CD4-positive, alpha-beta T cell treated with Interferon alpha-2 for 1 hour (primary cell): ENCODE results near the gene ZBTB39.
"Not testable (repeated sequence)": the region's sequence is repeated elsewhere in the genome, so short reads cannot be mapped to it uniquely, and the experiment has no call there.

Experiments
- DNase-seq, 2 donors: peaks; one replicate each; pipeline ENCODE4 v3.0.0-alpha.2; 2020 to 2022

ZBTB39 gene, protein sequence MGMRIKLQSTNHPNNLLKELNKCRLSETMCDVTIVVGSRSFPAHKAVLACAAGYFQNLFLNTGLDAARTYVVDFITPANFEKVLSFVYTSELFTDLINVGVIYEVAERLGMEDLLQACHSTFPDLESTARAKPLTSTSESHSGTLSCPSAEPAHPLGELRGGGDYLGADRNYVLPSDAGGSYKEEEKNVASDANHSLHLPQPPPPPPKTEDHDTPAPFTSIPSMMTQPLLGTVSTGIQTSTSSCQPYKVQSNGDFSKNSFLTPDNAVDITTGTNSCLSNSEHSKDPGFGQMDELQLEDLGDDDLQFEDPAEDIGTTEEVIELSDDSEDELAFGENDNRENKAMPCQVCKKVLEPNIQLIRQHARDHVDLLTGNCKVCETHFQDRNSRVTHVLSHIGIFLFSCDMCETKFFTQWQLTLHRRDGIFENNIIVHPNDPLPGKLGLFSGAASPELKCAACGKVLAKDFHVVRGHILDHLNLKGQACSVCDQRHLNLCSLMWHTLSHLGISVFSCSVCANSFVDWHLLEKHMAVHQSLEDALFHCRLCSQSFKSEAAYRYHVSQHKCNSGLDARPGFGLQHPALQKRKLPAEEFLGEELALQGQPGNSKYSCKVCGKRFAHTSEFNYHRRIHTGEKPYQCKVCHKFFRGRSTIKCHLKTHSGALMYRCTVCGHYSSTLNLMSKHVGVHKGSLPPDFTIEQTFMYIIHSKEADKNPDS

DNA sequence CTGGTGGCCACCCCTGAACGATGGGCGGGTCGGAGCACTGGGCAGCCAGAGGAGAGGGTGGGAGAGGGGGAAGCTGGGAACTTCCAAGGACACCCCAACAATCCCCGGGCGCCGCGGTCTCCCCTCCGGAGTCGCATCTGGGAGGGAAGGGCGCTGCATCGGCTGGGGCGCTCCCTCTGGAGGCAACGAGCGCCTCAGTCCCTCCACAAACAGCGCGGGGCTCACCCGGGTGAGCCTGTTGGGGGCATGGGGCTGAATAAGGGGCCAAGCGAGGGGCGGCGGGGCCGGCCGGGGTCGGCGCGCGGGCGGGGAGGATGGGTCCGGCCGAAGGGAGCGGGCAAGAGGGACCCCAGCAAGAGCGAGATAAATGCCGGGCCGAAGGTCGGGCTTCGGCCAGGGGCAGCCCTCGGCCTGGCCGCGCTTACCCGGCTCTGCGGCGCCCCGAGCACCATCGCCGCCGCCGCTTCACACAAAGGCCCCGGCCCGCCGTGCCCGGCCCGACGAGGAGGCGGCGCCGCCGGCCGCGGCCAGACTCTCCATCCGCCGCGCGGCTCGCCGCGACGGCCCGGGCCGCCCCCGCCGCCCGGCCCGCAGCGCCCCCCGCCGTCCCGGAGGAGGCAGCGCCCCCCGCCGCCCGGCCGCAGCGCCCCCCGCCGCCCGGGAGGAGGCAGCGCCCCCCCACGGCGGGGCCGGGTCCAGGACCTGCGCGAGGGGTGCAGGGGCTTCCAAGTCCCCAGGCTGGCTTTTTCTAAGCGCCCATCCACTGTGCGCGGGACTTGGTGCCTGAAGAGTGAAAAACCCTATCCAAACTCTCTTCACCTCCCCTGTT lies at the start of gene ZBTB39:
Gene ZBTB39 (minus strand): TSS at position 567 of the 829 bp plus-strand sequence. CDS start 1,629 bp downstream, outside the sequence.
- DNase-seq = peak; percentile 61 to 79

DNA sequence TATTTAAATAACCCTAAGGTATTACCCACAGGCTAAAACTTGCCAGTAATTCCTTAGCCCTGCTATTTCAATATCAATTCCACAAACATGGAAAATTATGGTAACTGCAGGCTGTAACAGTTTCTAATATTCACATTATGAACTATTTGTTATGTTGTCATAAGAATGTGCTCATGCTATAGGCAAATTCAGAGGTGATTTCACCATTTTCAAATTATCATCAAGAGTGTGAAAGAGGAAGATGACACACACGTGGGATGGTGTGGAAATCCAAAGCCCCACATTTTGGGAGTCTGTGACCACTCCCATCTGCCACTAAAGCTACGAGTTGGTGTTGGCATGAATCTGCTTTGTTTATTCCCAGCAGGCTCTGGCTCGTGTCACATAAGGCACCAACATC lies 49.5 kb upstream of the ZBTB39 start:
- DNase-seq = peak in 1 of 2 donors; percentile 32

DNA sequence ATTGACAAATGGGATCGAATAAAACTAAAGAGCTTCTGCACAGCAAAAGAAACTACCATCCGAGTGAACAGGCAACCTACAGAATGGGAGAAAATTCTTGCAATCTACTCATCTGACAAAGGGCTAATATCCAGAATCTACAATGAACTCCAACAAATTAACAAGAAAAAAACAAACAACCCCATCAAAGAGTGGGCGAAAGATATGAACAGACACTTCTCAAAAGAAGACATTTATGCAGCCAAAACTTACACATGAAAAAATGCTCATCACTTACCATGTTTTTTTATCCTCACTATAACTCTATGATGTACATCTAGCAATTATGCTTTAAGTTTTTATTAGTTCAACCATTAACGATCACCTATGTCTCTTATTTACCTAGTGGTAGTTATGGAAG lies 47.6 kb upstream of the ZBTB39 start:
- DNase-seq = not testable (repeated sequence)

DNA sequence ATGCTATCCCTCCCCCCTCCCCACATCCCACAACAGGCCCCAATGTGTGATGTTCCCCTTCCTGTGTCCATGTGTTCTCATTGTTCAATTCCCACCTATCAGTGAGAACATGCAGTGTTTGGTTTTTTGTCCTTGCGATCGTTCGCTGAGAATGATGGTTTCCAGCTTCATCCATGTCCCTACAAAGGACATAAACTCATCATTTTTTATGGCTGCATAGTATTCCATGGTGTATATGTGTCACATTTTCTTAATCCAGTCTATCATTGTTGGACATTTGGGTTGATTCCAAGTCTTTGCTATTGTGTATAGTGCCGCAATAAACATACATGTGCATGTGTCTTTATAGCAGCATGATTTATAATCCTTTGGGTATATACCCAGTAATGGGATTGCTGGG lies 46.8 kb upstream of the ZBTB39 start:
- not testable (repeated sequence) for DNase-seq

DNA sequence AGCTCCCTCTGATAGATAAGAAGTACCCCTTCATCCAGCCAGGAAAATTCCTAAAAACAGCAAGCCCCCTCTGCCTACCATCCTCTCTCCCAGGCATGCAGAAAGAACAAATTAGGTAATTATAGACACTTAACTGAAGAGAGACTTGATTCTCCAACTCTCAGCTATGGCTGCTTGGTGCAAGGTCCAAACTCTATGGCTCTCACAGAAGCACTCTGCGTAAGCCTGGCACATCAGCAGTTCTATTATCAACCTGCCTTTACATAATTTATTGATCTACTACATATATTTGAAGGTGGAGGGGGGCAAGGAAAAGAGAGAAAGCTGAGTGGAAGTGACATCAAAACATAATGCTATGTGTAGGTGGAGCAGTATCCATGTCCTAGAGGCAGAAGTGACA lies 44.7 kb upstream of the ZBTB39 start:
- DNase-seq = no peak

DNA sequence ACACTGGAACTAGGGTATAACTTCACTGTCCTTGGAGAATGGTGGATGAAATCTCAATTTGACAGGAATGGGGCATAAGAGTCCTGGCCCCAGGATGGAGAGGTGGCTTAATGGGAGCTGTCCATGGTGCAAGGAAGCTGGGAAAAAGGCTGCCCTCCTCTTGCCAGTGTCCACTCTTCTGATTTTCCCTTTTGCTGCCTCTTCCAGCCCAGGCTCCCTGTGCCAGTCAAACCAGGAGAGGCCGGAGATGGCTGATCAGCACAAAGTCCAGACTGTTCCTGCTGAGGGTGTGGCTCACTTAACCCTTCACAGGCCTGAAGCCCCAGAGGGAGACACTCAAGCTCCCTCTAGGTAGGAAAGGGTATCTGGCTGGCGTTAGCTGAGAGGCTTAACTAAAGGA lies 43.5 kb upstream of the ZBTB39 start, which contains the start of gene MYO1A:
Gene MYO1A (minus strand): TSS at position 240 of the 400 bp plus-strand sequence. CDS start 1,806 bp downstream, outside the sequence.
- no peak for DNase-seq

DNA sequence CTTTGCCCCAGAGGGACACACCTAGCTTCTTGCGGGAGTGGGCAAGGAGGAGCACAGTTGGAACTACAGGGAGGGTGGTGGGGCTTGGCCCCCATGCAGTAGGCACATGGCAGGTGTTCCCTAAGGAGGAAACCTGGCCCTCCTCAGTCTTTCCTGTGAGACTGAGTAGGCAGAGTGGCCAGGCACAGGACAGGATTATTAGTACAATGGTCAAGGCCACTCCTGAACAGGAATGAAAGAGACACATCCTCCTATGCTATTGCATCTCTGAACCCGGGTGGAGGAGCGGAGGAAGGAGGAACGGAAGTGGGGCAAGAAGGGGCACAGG lies 42.7 kb upstream of the ZBTB39 start:
- DNase-seq = no peak

DNA sequence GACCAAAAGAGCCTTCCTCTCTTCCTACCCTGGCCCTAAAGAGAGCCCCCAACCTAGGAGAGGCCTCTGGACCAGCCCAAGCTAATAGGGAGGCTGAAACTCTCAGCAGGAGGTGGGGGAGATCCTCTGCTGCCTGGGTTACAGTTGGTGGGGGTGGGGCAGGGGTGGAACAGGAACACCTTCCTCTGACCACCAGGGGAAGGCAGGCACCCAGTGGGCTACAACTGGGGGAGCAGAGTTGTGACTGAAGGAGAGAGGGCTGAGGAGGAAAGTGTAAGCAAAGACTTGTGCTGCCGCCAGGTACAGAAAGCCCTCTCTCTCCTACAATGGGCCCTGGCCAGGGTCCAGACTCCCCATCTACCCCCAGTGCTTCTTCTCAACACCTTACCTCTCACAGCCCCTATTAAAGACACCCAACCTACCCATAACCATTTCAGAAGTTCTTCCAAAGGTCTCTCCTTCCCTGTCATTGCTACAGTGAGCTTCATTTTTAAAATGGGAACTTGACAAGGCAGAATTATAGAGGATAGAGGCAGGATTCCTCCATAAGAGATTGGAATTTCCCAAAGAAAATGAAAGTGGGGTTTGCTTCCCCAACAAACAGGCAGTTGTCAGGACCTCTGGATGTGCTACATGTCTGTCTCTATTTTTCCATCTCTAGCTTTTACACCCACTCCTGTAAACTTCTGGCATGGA lies 42.2 kb upstream of the ZBTB39 start:
- DNase-seq = no peak

DNA sequence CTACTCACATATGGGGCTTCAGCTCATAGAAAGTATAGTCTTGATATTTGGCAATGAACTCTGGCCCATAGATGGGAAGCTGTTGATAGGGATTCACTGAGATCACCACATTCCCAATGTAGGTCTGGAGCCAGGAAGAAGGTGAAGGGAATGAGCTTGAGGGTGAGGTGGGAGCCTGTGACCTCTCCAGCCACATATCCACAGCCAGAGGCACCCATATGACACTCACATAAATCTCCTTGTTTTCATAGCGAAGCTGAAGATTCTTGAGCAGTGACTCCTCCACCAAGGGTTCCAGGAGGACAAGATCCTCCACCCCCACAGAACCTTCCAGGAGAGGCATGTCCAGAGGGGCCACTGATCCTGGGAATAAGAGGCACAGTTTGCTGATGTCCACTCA lies 41.6 kb upstream of the ZBTB39 start:
- DNase-seq = no peak

DNA sequence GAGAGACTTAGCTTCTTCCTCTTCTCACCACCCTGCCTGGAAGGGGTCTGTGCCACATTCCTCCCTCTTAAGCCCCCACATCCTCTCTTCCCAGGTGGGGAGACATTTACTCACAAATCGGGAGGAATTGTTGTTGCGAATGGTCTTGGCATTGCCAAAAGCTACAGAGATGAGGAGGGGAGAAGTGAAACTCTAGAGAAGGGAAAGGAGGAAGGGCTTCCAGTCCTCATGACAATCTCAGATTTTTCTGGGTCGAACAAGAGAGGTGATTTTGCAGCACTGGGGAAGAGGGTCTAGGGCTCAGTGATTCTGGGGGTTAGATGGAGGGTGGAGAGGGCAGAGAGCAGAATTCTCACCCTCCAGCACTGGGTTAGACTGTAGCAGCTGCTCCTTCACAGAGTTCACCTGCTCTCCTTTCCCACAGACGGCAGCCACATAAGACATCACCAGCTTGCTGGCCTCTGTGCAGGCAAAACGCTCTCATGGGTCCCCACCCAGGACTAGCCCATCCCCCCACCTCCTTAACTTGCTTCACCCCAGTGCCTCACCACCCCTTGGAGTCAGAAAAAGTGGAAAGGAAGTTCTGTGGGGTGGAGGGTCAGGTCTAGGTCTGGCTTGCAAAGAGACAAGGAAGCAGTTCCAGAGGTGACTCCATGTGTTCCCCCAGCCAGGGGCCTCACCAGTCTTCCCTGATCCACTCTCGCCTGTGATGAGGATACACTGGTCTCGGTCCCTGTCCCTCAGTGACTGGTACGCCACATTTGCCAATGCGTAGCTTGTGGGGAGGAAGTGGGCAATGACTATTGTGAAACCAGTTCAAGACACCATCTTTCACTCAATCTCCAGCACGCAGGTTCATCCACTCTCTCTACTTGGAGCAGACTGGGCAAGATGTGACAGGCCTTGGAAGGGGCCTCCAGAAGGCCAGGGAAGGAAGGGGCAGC lies 40.9 kb upstream of the ZBTB39 start:
- DNase-seq = peak; percentile 9 to 47

DNA sequence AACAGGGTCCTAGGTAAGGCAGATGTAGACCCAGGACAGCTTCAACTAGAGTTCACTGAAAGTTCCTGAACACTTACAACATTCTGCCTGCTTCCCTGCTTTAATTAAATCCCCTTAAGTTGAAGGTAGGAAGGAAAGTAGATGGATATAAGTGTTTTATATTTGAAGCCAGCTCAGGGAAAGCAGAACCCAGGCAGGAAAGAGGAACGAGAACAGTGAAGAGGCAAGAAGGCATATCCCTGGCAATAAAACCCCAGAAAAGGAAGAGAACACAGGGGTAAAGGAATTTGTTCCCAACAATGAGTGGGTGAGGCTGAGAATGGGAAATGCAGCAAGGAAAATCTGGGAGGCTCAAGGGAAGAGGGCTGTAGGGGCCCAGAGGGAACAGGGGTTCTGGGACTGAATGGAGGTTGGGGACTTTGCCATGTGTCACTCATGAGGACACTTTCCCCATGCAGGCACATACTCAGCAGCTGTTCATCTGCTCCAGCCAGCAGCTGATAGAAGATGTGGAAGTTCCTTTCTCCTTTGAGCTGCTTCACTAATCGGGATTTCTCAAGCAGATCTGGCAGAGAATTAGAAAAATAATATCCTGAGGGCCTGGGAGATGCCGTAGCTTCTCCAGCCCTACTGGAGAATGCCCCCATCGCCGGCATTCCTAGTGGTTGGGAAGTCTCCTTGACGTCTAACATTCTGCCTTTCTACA lies 39.9 kb upstream of the ZBTB39 start:
- no peak for DNase-seq

DNA sequence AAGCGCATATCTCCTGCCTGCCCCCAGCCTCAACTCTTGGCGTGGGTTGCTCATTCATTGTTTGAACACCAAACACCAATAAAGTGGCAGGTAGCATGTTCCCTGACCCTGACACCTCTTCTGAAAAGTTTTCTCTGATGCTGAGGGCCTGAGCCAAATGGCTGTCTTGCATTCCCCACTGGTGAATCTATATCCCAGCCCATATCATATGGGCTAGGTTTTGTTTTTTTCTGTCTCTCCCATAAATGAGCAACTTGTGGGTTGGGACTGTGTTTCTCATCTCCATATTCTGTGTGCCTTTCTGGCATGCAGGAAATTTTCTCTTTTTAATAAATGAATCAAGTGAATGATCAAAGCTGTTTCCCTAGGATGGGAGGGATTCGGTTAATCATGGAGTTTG lies 38.5 kb upstream of the ZBTB39 start:
- DNase-seq = no peak

DNA sequence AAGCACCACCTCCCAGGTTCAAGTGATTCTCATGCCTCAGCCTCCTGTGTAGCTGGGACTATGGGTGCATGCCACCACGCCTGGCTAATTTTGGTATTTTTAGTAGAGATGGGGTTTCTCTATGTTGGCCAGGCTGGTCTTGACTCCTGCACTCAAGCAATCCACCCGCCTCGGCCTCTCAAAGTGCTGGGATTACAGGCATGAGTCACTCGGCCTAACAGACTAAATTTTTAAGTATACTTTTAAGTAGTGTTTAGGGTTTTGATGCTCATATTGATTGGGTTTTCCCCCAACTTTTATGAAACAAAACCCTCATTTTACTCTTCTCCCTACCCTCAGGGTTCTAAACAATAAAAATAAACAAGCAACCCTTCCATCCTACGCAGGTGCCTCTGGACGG lies 38.1 kb upstream of the ZBTB39 start:
- no peak for DNase-seq

DNA sequence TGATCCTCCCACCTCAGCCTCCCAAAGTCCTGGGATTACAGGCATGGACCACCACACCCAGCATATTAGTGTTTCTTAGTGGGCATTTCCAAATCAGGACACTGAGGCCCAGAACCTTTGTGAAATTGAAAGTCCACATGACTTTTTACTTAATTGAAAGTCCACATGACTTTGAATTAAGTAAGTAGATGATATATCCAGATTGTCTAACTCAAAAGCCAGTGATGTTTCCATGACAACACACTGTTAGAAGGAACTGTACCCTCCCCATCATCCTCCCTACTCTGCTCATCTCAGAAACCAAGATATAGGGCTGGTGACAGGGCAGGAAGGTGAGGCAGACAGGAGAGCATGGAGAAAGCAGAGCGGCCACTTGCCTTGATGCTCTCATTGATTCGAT lies 36.3 kb upstream of the ZBTB39 start:
- no peak for DNase-seq

DNA sequence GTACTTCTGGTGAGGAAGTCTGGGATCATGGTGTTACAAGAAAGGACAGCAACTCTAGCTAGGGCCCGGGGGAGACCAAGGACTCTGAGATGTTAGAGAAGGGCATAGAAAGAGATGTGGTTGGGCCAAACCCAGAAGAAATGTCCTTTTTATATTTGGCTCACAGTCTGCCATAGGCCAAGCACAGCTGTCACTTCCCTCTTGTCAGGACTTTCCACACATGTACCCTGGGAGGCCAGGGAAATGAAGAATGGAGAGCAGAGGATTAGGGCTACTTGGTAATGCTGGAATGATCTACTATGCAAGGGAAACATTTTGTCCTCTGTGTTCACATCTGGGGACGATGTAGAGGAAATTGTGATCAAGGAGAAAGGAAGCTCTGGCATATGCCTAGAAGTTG lies 34.4 kb upstream of the ZBTB39 start:
- DNase-seq = no peak

DNA sequence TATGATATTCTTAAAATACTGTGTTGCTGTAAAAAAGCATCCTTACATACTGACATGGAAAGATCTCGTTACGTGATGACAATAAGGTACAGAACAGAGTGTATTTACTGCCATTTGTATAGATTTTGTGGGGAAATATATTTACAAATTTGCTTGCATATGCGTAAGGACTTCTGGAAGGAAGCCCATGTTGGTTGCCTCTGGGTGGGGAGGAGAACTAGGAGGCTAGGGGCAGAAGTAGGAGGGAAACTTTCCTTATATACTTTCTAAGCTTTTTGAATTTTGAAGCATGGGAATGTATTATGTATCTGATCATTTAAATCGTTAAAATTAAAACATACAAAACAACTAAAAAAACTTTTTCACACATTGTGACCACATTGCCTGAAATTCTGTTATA lies 33.9 kb upstream of the ZBTB39 start:
- DNase-seq = no peak

DNA sequence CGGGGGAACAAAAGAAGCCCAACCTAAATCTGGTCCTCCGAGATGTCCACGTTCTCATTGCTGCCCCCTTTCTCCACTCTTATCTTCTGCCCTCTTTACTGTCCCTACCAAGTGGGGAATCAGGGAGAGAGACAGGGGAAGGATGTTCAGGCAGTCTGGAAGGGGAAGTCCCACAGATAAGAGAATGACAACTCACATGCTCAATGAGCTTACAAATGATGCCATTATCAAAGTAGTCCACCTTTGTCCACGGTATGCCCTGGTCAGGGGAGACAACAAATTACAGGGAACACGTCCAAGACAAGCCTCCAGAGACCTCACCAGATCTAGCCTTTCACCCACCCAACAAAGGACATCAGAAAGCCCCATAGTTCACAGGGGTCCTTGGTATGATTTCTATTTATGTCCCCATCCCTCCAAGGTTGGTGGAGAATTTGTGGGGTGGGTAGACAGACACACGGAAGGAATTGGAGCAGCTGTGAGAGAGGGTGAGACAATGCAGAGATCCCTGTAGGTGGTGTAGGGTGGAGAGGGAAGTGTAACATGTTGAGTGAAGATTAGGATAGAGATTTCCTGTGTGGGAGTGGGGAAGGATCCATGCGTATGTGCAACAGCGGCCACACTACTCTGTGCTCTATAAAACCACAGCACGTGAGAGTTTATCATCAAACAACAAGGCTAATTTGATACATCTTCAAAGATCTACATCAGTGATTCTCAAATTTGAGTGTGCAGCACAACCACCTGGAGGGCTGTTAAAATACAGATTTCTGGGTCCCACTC lies 32.9 kb upstream of the ZBTB39 start:
- DNase-seq = no peak

DNA sequence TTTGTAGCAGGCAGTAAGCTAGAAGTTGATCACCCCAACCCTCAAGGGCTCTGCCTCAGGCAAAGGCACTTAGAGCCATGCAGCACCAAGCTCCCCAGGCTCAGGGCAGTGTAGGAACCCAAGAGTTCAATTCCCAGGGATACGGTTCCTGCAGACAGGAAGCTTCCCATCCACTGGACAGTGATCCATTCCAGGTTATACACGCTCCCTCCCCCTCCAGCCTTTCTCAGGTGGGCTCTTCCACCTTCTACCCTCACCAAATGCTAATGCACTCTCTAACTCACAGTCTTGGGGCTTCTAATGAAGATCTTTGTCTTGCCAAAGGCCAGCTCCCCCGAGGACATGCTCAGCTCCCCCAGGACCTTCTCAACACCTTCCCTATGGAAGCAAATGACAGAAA lies 30.9 kb upstream of the ZBTB39 start:
- no peak for DNase-seq

DNA sequence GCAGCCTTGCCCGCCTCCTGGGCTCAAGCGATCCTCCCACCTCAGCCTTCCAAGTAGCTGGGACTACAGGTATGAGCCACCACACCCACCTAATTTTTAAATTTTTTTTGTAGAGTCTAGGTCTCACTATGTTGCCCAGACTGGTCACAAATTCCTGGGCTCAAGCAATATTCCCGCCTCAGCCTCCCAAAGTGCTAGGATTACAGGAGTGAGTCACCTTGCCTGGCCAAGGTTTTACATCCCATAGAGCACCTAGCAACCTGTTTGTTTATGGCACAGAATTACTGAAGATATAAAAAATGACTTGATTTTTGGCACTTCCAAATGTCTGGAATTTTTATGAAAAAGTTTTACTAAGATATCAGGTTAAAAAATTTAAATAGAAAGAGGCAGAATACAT lies 27.1 kb upstream of the ZBTB39 start:
- DNase-seq = no peak

DNA sequence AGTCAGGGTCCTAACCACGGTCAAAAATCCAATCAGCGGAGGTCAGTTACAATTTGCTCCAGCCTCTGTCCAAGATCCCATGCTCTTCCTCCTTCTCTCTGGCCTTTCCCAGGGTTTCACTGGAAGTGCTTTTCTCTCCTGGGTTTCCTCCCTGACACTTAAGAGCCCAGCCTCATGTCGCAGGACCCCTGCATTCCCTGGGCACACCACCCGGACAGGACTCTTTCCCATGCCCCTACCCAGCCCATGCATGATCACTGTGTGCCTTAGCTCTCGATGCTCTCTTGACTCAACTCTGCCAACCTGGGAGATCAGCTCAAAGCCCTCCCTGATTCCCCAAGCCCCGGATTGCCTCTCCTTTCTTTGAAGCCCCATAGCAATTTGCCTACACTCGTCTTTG lies 25.4 kb upstream of the ZBTB39 start:
- no peak for DNase-seq
